ENCODE data around the gene PDE11A. TPM values are rescaled to one million over a fixed set of nuclear protein-coding genes. Genes with fewer than 3 reads are reported as not detected.

Gene PDE11A
- total RNA-seq, 1 donor: under 0.01 TPM

- no peak overlapping the region for H3K4me3 ChIP-seq (ENCODE audit: low read length)
- no peaks in the 10 kb centered on the region for H3K9me3 ChIP-seq (ENCODE audit: low read depth, low read length)
- no peaks in the 10 kb centered on the region for H3K4me1 ChIP-seq (ENCODE audit: insufficient read depth, low read length)
- H3K27me3 ChIP-seq (ENCODE audit: insufficient read depth, low read length): no peaks in the 10 kb centered on the region
Measured at GRCh38 chr2:177897278-177897677, 175.3 kb downstream of the PDE11A start.

- no peaks in the 10 kb centered on the region for H3K9me3 ChIP-seq (ENCODE audit: low read depth, low read length)
- H3K27me3 ChIP-seq (ENCODE audit: insufficient read depth, low read length): no peaks in the 10 kb centered on the region
- no peak overlapping the region for H3K4me3 ChIP-seq (ENCODE audit: low read length)
- no peaks in the 10 kb centered on the region for H3K4me1 ChIP-seq (ENCODE audit: insufficient read depth, low read length)
Measured at GRCh38 chr2:177896587-177896986, 176.0 kb downstream of the PDE11A start.

- H3K9me3 ChIP-seq (ENCODE audit: low read depth, low read length): no peaks in the 10 kb centered on the region
- H3K4me3 ChIP-seq (ENCODE audit: low read length): no peak overlapping the region
- no peaks in the 10 kb centered on the region for H3K4me1 ChIP-seq (ENCODE audit: insufficient read depth, low read length)
- no peaks in the 10 kb centered on the region for H3K27me3 ChIP-seq (ENCODE audit: insufficient read depth, low read length)
Measured at GRCh38 chr2:177894546-177894945, 178.0 kb downstream of the PDE11A start.

- no peak overlapping the region for H3K4me3 ChIP-seq (ENCODE audit: low read length)
- no peaks in the 10 kb centered on the region for H3K9me3 ChIP-seq (ENCODE audit: low read depth, low read length)
- H3K4me1 ChIP-seq (ENCODE audit: insufficient read depth, low read length): no peaks in the 10 kb centered on the region
- H3K27me3 ChIP-seq (ENCODE audit: insufficient read depth, low read length): no peaks in the 10 kb centered on the region
Measured at GRCh38 chr2:177893880-177894279, 178.7 kb downstream of the PDE11A start.

GRCh38 chr2:177891533-177891932 is 181.0 kb downstream of the PDE11A start:
- Histone ChIP-seq H3K9me3 (ENCODE audit: low read depth, low read length) (no peaks in the 10 kb centered on the region), H3K4me1 (ENCODE audit: insufficient read depth, low read length) (no peaks in the 10 kb centered on the region), H3K4me3 (ENCODE audit: low read length) (no peak overlapping the region), H3K27me3 (ENCODE audit: insufficient read depth, low read length) (no peaks in the 10 kb centered on the region)

GRCh38 chr2:177889818-177890460 is 182.6 kb downstream of the PDE11A start:
- Histone ChIP-seq H3K4me3 (ENCODE audit: low read length) (no peak overlapping the region), H3K4me1 (ENCODE audit: insufficient read depth, low read length) (no peaks in the 10 kb centered on the region), H3K27me3 (ENCODE audit: insufficient read depth, low read length) (no peaks in the 10 kb centered on the region), H3K9me3 (ENCODE audit: low read depth, low read length) (no peaks in the 10 kb centered on the region)

GRCh38 chr2:177888581-177888980 is 184.0 kb downstream of the PDE11A start:
- Histone ChIP-seq H3K4me1 (ENCODE audit: insufficient read depth, low read length) (no peaks in the 10 kb centered on the region), H3K27me3 (ENCODE audit: insufficient read depth, low read length) (no peaks in the 10 kb centered on the region), H3K4me3 (ENCODE audit: low read length) (no peak overlapping the region), H3K9me3 (ENCODE audit: low read depth, low read length) (no peaks in the 10 kb centered on the region)

- Histone ChIP-seq H3K27me3 (ENCODE audit: insufficient read depth, low read length) (no peaks in the 10 kb centered on the region), H3K4me3 (ENCODE audit: low read length) (no peak overlapping the region), H3K4me1 (ENCODE audit: insufficient read depth, low read length) (no peaks in the 10 kb centered on the region), H3K9me3 (ENCODE audit: low read depth, low read length) (no peaks in the 10 kb centered on the region)
Measured at GRCh38 chr2:177887722-177888121, 184.9 kb downstream of the PDE11A start.

GRCh38 chr2:177886824-177887223 is 185.8 kb downstream of the PDE11A start:
- H3K27me3 ChIP-seq (ENCODE audit: insufficient read depth, low read length): no peaks in the 10 kb centered on the region
- no peaks in the 10 kb centered on the region for H3K9me3 ChIP-seq (ENCODE audit: low read depth, low read length)
- no peaks in the 10 kb centered on the region for H3K4me1 ChIP-seq (ENCODE audit: insufficient read depth, low read length)
- H3K4me3 ChIP-seq (ENCODE audit: low read length): no peak overlapping the region

- Histone ChIP-seq H3K4me3 (ENCODE audit: low read length) (no peak overlapping the region), H3K4me1 (ENCODE audit: insufficient read depth, low read length) (no peaks in the 10 kb centered on the region), H3K9me3 (ENCODE audit: low read depth, low read length) (no peaks in the 10 kb centered on the region), H3K27me3 (ENCODE audit: insufficient read depth, low read length) (no peaks in the 10 kb centered on the region)
Measured at GRCh38 chr2:177885828-177886466, 186.6 kb downstream of the PDE11A start.

- no peaks in the 10 kb centered on the region for H3K27me3 ChIP-seq (ENCODE audit: insufficient read depth, low read length)
- H3K4me3 ChIP-seq (ENCODE audit: low read length): no peak overlapping the region
- H3K4me1 ChIP-seq (ENCODE audit: insufficient read depth, low read length): no peaks in the 10 kb centered on the region
- H3K9me3 ChIP-seq (ENCODE audit: low read depth, low read length): no peaks in the 10 kb centered on the region
Measured at GRCh38 chr2:177883177-177883576, 189.4 kb downstream of the PDE11A start.

GRCh38 chr2:177882501-177882900 is 190.1 kb downstream of the PDE11A start:
- no peaks in the 10 kb centered on the region for H3K9me3 ChIP-seq (ENCODE audit: low read depth, low read length)
- no peaks in the 10 kb centered on the region for H3K4me1 ChIP-seq (ENCODE audit: insufficient read depth, low read length)
- no peaks in the 10 kb centered on the region for H3K27me3 ChIP-seq (ENCODE audit: insufficient read depth, low read length)
- no peak overlapping the region for H3K4me3 ChIP-seq (ENCODE audit: low read length)

- no peaks in the 10 kb centered on the region for H3K4me1 ChIP-seq (ENCODE audit: insufficient read depth, low read length)
- H3K9me3 ChIP-seq (ENCODE audit: low read depth, low read length): no peaks in the 10 kb centered on the region
- H3K27me3 ChIP-seq (ENCODE audit: insufficient read depth, low read length): no peaks in the 10 kb centered on the region
- no peak overlapping the region for H3K4me3 ChIP-seq (ENCODE audit: low read length)
Measured at GRCh38 chr2:177881921-177882320, 190.7 kb downstream of the PDE11A start.

GRCh38 chr2:177881008-177881747 is 191.4 kb downstream of the PDE11A start:
- H3K27me3 ChIP-seq (ENCODE audit: insufficient read depth, low read length): no peaks in the 10 kb centered on the region
- H3K9me3 ChIP-seq (ENCODE audit: low read depth, low read length): no peaks in the 10 kb centered on the region
- no peak overlapping the region for H3K4me3 ChIP-seq (ENCODE audit: low read length)
- H3K4me1 ChIP-seq (ENCODE audit: insufficient read depth, low read length): no peaks in the 10 kb centered on the region

GRCh38 chr2:177880285-177880684 is 192.3 kb downstream of the PDE11A start:
- Histone ChIP-seq H3K9me3 (ENCODE audit: low read depth, low read length) (no peaks in the 10 kb centered on the region), H3K4me1 (ENCODE audit: insufficient read depth, low read length) (no peaks in the 10 kb centered on the region), H3K4me3 (ENCODE audit: low read length) (no peak overlapping the region), H3K27me3 (ENCODE audit: insufficient read depth, low read length) (no peaks in the 10 kb centered on the region)
